HG03280 (cell line): ENCODE results near the gene RNU1-1.
"Not testable (repeated sequence)": the region's sequence is repeated elsewhere in the genome, so short reads cannot be mapped to it uniquely, and the experiment has no call there.

Source experiments
- ATAC-seq: cut with Tn5 transposase; IDR thresholded peaks from one replicate; pipeline ENCODE4 v1.9.1; 2021; ENCODE audit warnings: mild to moderate bottlenecking, moderate library complexity; ENCODE audit not compliant: unreplicated experiment

The RNU1-1 gene

GRCh38 chr1:16498047-16498446, 16.0 kb downstream of the RNU1-1 start:
- ATAC-seq = not testable (repeated sequence)

- not testable (repeated sequence) for ATAC-seq
These were observed 16.6 kb downstream of the RNU1-1 start for GRCh38 chr1:16497474-16497904.

- ATAC-seq = not testable (repeated sequence)
These were observed 20.4 kb downstream of the RNU1-1 start for GRCh38 chr1:16493731-16494130.

- not testable (repeated sequence) for ATAC-seq
These were observed 21.1 kb downstream of the RNU1-1 start for GRCh38 chr1:16492937-16493336.

GRCh38 chr1:16491056-16491675, 22.9 kb downstream of the RNU1-1 start:
- no peak for ATAC-seq

GRCh38 chr1:16489195-16489880, 24.7 kb downstream of the RNU1-1 start:
- not testable (repeated sequence) for ATAC-seq

GRCh38 chr1:16487011-16487410, 27.1 kb downstream of the RNU1-1 start:
- not testable (repeated sequence) for ATAC-seq

- ATAC-seq = not testable (repeated sequence)
These were observed 27.8 kb downstream of the RNU1-1 start for GRCh38 chr1:16486316-16486715.

GRCh38 chr1:16484931-16485330, 29.2 kb downstream of the RNU1-1 start:
- no peak for ATAC-seq

- no peak for ATAC-seq
These were observed 29.6 kb downstream of the RNU1-1 start for GRCh38 chr1:16484501-16484835.

GRCh38 chr1:16483639-16484500, 30.2 kb downstream of the RNU1-1 start:
- ATAC-seq = not testable (repeated sequence)

GRCh38 chr1:16483146-16483545, 30.9 kb downstream of the RNU1-1 start:
- not testable (repeated sequence) for ATAC-seq

GRCh38 chr1:16478091-16478490, 36.0 kb downstream of the RNU1-1 start:
- no peak for ATAC-seq

GRCh38 chr1:16475771-16476770, 38.0 kb downstream of the RNU1-1 start:
- ATAC-seq = not testable (repeated sequence)

GRCh38 chr1:16474891-16475290, 39.2 kb downstream of the RNU1-1 start:
- not testable (repeated sequence) for ATAC-seq

- ATAC-seq = no peak
These were observed 39.8 kb downstream of the RNU1-1 start for GRCh38 chr1:16474166-16474800.

GRCh38 chr1:16468558-16468957, 45.5 kb downstream of the RNU1-1 start:
- no peak for ATAC-seq

- no peak for ATAC-seq
These were observed 49.0 kb downstream of the RNU1-1 start for GRCh38 chr1:16464917-16465625.
